Erythroblast (primary cell): Measurements from ENCODE around the gene HSPA12B.

Source experiments
- GATA1 ChIP-seq: IDR thresholded peaks from 2 replicates; pipeline ENCODE4 v1.6.1; 2011; ENCODE audit warnings: low read depth, mild to moderate bottlenecking, control low read depth, low read length, moderate library complexity
- POLR2A ChIP-seq: IDR thresholded peaks from 2 replicates; pipeline ENCODE4 v1.6.1; 2011; ENCODE audit warnings: mild to moderate bottlenecking, low read length

- TF ChIP-seq POLR2A (no peak), GATA1 (no peak)
Measured at GRCh38 chr20:3745686-3746173, 13.2 kb downstream of the HSPA12B start.
